ENCODE data around the gene AOAH.

The AOAH gene

DNA sequence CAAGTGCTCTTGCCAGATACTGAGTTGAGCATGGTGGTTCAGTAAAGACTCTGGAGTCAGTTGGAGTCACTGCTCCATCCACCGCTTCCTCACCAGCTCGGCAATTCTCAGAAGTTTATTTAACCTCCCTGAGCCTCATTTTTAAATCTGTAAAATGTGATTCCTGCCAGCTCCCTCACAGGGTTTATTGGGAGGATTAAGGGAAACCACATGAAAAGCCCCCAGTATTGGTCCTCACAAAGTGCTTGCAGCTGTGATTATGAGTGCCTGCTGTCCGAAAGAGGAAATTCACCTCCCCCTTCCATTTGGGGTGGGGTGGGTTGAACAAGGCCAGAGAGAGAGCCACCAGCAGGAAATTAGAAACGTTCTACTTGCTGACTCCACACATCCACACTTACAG lies 99.0 kb downstream of the AOAH start:
- H3K36me3 ChIP-seq (ENCODE audit: insufficient read depth, low read length): no peaks in the 10 kb centered on the region
- H3K4me3 ChIP-seq (ENCODE audit: low read length): no peak overlapping the region
- no peak overlapping the region for H3K4me2 ChIP-seq (ENCODE audit: low read length)
- H3K9me3 ChIP-seq (replicated peaks; ENCODE audit: low read length): no peaks in the 10 kb centered on the region
- H3K4me1 ChIP-seq (ENCODE audit: control insufficient read depth, insufficient read depth, low read length): no peaks in the 10 kb centered on the region
- no peak overlapping the region for H3K9ac ChIP-seq (ENCODE audit: low read depth, low read length)
- H3K27me3 ChIP-seq (ENCODE audit: control insufficient read depth, insufficient read depth, low read length): peaks cover 36% of the 10 kb centered on the region

DNA sequence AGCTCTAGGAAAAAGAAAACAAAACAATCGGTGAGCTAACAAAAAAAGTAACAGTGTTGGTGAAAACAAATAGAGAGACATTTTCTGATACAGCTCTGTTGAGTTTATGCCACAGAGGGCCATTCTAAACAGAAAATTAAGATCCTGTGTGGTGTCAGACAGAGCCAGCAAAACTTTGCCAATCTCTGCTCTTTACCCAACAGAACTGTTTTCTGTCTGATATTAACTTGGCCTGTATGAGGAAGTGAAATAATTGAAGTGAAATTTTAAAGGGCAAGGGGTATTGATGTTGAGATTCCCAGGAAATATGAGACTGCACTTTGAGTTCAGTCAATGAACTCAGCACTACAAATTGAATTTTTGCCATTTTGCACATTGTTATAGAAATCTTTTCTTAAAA lies 101.0 kb downstream of the AOAH start:
- H3K4me1 ChIP-seq (ENCODE audit: control insufficient read depth, insufficient read depth, low read length): no peaks in the 10 kb centered on the region
- no peaks in the 10 kb centered on the region for H3K9me3 ChIP-seq (replicated peaks; ENCODE audit: low read length)
- H3K4me3 ChIP-seq (ENCODE audit: low read length): no peak overlapping the region
- H3K27me3 ChIP-seq (ENCODE audit: control insufficient read depth, insufficient read depth, low read length): peaks cover 18% of the 10 kb centered on the region
- H3K9ac ChIP-seq (ENCODE audit: low read depth, low read length): no peak overlapping the region
- H3K36me3 ChIP-seq (ENCODE audit: insufficient read depth, low read length): no peaks in the 10 kb centered on the region
- no peak overlapping the region for H3K4me2 ChIP-seq (ENCODE audit: low read length)

GRCh38 chr7:36621396-36621795 lies 102.9 kb downstream of the AOAH start:
- no peaks in the 10 kb centered on the region for H3K9me3 ChIP-seq (replicated peaks; ENCODE audit: low read length)
- no peak overlapping the region for H3K4me2 ChIP-seq (ENCODE audit: low read length)
- no peak overlapping the region for H3K9ac ChIP-seq (ENCODE audit: low read depth, low read length)
- H3K4me3 ChIP-seq (ENCODE audit: low read length): no peak overlapping the region
- H3K36me3 ChIP-seq (ENCODE audit: insufficient read depth, low read length): no peaks in the 10 kb centered on the region
- no peaks in the 10 kb centered on the region for H3K4me1 ChIP-seq (ENCODE audit: control insufficient read depth, insufficient read depth, low read length)
- peaks cover 27% of the 10 kb centered on the region for H3K27me3 ChIP-seq (ENCODE audit: control insufficient read depth, insufficient read depth, low read length)

DNA sequence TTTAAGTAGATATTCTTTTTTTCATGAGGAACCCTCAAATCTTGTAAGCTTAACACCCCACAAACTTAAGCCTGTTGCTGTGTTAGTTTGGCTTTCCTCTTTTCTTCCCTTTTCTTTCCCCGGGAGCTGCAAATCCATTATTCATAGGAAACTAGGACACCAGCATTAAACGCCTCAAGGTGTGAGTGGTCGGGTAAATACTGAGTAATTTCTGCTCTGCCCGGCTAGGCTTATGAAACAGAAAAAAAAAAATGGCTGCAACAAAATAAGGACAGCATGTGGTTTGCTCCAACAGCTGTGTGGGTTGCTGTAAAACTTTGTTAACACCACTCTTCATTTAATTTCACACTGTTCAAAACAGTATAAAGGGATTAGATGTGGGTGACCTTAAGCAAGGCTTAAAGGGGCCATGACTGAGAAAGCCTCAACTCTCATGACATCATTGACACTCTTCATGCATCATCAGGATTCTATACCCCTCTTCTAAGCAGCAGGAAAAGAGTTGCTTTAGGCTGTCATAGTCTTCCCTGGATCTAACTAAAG lies 104.1 kb downstream of the AOAH start:
- Histone ChIP-seq H3K4me2 (ENCODE audit: low read length) (no peak overlapping the region), H3K4me3 (ENCODE audit: low read length) (no peak overlapping the region), H3K27me3 (ENCODE audit: control insufficient read depth, insufficient read depth, low read length) (peaks cover 20% of the 10 kb centered on the region), H3K36me3 (ENCODE audit: insufficient read depth, low read length) (no peaks in the 10 kb centered on the region), H3K4me1 (ENCODE audit: control insufficient read depth, insufficient read depth, low read length) (no peaks in the 10 kb centered on the region), H3K9me3 (replicated peaks; ENCODE audit: low read length) (no peaks in the 10 kb centered on the region), H3K9ac (ENCODE audit: low read depth, low read length) (no peak overlapping the region)

DNA sequence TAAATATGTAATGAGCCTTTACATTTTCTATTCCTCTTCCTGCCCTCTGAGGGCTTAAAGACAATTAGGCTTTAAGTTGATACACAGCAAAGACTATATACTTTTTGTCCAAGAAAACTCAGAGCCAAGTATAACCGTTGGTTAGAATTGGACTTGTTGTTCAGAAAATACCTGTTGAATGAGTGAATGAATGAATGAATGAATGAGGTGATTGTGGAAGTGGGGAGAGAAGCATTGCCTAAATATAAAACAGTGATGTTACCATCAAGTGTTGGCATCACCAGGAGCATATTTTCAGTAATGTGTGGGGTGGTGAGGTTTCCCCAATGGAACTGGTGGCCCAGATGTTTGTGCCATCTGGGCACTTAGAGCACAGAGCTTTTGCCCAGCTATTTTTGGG lies 106.9 kb downstream of the AOAH start:
- Histone ChIP-seq H3K9ac (ENCODE audit: low read depth, low read length) (no peak overlapping the region), H3K27me3 (ENCODE audit: control insufficient read depth, insufficient read depth, low read length) (peaks cover 23% of the 10 kb centered on the region), H3K4me2 (ENCODE audit: low read length) (no peak overlapping the region), H3K9me3 (replicated peaks; ENCODE audit: low read length) (no peaks in the 10 kb centered on the region), H3K4me1 (ENCODE audit: control insufficient read depth, insufficient read depth, low read length) (no peaks in the 10 kb centered on the region), H3K4me3 (ENCODE audit: low read length) (no peak overlapping the region), H3K36me3 (ENCODE audit: insufficient read depth, low read length) (no peaks in the 10 kb centered on the region)

DNA sequence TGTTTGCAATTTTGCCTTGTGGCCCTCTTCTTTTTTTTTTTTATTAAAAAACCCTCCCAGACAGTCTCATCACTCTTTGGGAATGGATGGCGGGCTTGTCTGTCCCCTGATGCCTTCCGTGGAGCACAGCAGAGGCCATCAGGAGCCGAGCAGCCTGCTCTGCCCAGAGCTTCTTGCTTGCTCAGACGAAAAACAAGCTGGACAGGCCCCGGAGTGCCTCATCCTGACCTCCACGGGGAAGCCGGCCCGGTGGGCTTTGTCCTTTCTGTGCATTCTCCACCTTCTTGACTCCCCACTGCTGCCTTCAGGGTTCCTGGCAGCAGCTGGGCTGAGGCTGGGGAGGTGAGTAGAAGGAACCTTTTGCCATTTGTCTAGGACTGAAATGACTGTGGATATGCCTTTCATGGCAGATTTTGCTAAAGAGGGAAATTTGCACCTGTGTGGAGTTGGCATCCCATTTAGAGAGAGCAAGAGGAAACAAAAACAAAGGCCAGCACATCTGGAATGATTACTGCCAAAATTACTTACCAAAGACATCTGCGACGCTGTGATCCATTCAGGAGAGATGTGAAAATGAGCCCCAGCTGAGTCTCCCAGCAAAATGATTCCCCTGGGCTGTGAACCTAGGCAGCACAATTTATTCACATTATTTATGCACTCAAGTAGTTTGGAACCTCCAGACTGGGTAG lies 108.3 kb downstream of the AOAH start:
- Histone ChIP-seq H3K4me1 (ENCODE audit: control insufficient read depth, insufficient read depth, low read length) (no peaks in the 10 kb centered on the region), H3K4me3 (ENCODE audit: low read length) (no peak overlapping the region), H3K36me3 (ENCODE audit: insufficient read depth, low read length) (no peaks in the 10 kb centered on the region), H3K9ac (ENCODE audit: low read depth, low read length) (no peak overlapping the region), H3K4me2 (ENCODE audit: low read length) (no peak overlapping the region), H3K27me3 (ENCODE audit: control insufficient read depth, insufficient read depth, low read length) (peaks cover 33% of the 10 kb centered on the region), H3K9me3 (replicated peaks; ENCODE audit: low read length) (no peaks in the 10 kb centered on the region)

DNA sequence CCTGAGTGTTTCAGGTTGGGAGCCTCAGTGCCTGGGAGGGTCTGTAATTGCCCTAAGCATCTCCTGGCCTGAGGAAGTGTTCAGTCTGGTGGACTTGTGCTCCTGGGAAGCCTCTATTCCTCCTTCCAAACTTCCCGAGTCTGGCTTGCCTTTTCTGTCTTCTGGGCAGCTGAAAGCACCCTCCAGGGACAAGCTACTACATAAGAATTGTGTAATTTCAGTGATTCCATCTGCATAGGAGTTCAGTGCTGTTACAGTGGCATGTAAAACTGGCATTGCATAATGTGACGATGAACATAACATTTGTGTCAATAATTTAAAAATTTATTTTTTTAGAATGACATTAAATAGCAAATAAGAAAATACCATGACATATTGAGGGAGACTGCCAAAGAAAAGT lies 109.3 kb downstream of the AOAH start:
- Histone ChIP-seq H3K4me3 (ENCODE audit: low read length) (no peak overlapping the region), H3K36me3 (ENCODE audit: insufficient read depth, low read length) (no peaks in the 10 kb centered on the region), H3K27me3 (ENCODE audit: control insufficient read depth, insufficient read depth, low read length) (peaks cover 38% of the 10 kb centered on the region), H3K9me3 (replicated peaks; ENCODE audit: low read length) (no peaks in the 10 kb centered on the region), H3K9ac (ENCODE audit: low read depth, low read length) (no peak overlapping the region), H3K4me1 (ENCODE audit: control insufficient read depth, insufficient read depth, low read length) (no peaks in the 10 kb centered on the region), H3K4me2 (ENCODE audit: low read length) (no peak overlapping the region)

- H3K27me3 ChIP-seq (ENCODE audit: control insufficient read depth, insufficient read depth, low read length): peaks cover 48% of the 10 kb centered on the region
- no peak overlapping the region for H3K4me3 ChIP-seq (ENCODE audit: low read length)
- no peaks in the 10 kb centered on the region for H3K9me3 ChIP-seq (replicated peaks; ENCODE audit: low read length)
- no peak overlapping the region for H3K4me2 ChIP-seq (ENCODE audit: low read length)
- no peak overlapping the region for H3K9ac ChIP-seq (ENCODE audit: low read depth, low read length)
- no peaks in the 10 kb centered on the region for H3K36me3 ChIP-seq (ENCODE audit: insufficient read depth, low read length)
- no peaks in the 10 kb centered on the region for H3K4me1 ChIP-seq (ENCODE audit: control insufficient read depth, insufficient read depth, low read length)
These were observed 111.2 kb downstream of the AOAH start for GRCh38 chr7:36613031-36613614.

- Histone ChIP-seq H3K4me3 (ENCODE audit: low read length) (no peak overlapping the region), H3K9ac (ENCODE audit: low read depth, low read length) (no peak overlapping the region), H3K4me2 (ENCODE audit: low read length) (no peak overlapping the region), H3K27me3 (ENCODE audit: control insufficient read depth, insufficient read depth, low read length) (peaks cover 51% of the 10 kb centered on the region), H3K9me3 (replicated peaks; ENCODE audit: low read length) (no peaks in the 10 kb centered on the region), H3K36me3 (ENCODE audit: insufficient read depth, low read length) (no peaks in the 10 kb centered on the region), H3K4me1 (ENCODE audit: control insufficient read depth, insufficient read depth, low read length) (no peaks in the 10 kb centered on the region)
These were observed 112.6 kb downstream of the AOAH start for GRCh38 chr7:36611703-36612102.

- Histone ChIP-seq H3K4me3 (ENCODE audit: low read length) (no peak overlapping the region), H3K9ac (ENCODE audit: low read depth, low read length) (no peak overlapping the region), H3K9me3 (replicated peaks; ENCODE audit: low read length) (no peaks in the 10 kb centered on the region), H3K4me1 (ENCODE audit: control insufficient read depth, insufficient read depth, low read length) (no peaks in the 10 kb centered on the region), H3K4me2 (ENCODE audit: low read length) (no peak overlapping the region), H3K36me3 (ENCODE audit: insufficient read depth, low read length) (no peaks in the 10 kb centered on the region), H3K27me3 (ENCODE audit: control insufficient read depth, insufficient read depth, low read length) (peaks cover 48% of the 10 kb centered on the region)
These were observed 116.6 kb downstream of the AOAH start for GRCh38 chr7:36607721-36608095.

DNA sequence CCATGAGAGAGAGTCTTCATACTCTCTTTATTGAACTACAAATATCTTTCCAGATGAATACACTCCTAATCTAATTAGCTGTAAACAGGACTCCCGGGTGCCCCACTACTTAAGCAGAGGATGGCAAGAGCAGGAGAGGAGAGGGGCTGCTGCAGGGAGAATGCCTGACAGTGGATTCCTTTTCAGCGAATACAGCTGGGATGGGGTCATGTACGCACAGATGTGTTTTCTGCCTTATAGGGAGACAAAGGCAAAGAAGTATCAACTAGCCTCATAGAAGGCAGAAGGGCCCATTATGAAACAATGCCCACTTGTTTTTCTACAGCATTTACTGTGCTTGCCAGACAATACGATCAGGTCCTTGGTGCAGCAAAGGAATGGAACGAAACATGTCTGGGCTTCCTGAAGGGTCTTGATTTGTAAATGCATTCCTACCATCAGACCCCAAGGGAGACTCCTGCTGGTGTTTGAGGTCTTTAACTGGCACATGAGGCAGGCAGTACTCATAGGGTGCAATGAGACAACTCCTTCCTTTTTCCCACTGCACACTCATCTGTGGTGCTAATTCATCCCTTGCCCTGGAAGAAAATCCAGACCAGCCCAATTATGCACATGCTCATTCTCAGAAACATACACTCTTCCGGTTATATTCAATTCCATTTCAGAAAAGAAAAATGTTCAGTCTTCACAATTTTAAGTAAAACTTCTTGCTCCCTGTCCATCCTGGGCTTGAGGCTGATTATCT lies 117.1 kb downstream of the AOAH start:
- H3K4me3 ChIP-seq (ENCODE audit: low read length): no peak overlapping the region
- H3K9me3 ChIP-seq (replicated peaks; ENCODE audit: low read length): no peaks in the 10 kb centered on the region
- H3K9ac ChIP-seq (ENCODE audit: low read depth, low read length): no peak overlapping the region
- H3K27me3 ChIP-seq (ENCODE audit: control insufficient read depth, insufficient read depth, low read length): peaks cover 48% of the 10 kb centered on the region
- no peaks in the 10 kb centered on the region for H3K36me3 ChIP-seq (ENCODE audit: insufficient read depth, low read length)
- H3K4me2 ChIP-seq (ENCODE audit: low read length): no peak overlapping the region
- no peaks in the 10 kb centered on the region for H3K4me1 ChIP-seq (ENCODE audit: control insufficient read depth, insufficient read depth, low read length)

All from skeletal muscle satellite cell (primary cell).